HG02938 (cell line): ENCODE results near the gene RPL5.

ENCODE experiments used
- ATAC-seq: cut with Tn5 transposase; IDR thresholded peaks from one replicate; pipeline ENCODE4 v1.9.1; 2021; ENCODE audit warnings: mild to moderate bottlenecking, moderate library complexity; ENCODE audit not compliant: unreplicated experiment

The RPL5 gene

DNA sequence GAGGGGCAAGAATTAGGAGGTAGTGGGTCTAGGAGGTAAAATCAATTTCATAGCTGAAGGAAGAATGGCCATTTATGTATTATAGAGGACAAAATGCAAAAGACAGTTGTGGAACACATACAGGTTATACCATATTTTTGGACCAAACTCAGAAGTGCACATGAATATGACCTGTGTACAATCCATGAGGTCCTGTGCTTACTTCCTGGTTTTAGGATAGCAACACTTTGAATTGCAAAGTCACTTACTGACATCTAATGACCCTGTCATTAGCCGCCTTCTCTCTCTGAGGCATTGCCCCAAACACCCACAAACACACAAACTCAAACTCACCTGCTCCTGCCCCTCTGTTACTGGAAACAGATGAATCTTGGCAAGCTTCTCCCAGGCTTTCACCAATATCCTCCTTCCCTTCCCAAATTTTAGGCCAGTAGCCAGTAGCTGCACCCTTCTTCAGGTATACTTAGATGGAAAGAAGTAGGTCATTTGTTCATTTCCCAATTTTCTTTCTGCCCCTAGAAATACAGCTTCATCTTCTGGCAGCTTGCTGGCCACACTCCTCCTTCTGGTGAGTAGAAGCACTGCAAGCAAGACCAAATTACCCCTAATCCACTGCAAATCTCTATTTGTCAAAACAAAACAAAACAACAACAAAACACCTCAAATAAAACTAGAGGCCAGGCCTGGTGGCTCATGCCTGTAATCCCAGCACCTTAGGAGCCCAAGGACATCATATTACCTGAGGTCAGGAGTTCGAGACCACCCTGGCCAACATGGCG is 13.7 kb upstream of the RPL5 start:
- no peak for ATAC-seq

DNA sequence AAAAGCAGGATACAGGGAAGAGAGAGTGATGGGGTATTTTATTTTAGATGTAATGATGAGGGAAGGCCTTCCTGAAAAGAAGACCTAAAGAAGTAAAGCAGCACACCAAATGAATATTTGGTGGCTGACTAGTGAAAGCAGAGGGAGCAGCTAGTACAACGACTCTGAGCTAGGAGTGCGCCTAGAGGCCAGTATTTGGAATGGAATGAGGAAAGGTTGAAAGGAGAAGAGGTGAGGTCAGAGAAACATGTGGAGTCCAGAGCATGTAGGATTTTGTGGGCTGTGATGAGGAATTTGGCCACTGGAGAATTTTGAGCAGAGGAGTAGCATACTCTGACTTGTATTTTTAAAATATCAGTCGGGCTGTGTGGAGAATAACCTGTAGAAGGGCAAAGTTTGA is 11.8 kb upstream of the RPL5 start:
- ATAC-seq, result no peak

DNA sequence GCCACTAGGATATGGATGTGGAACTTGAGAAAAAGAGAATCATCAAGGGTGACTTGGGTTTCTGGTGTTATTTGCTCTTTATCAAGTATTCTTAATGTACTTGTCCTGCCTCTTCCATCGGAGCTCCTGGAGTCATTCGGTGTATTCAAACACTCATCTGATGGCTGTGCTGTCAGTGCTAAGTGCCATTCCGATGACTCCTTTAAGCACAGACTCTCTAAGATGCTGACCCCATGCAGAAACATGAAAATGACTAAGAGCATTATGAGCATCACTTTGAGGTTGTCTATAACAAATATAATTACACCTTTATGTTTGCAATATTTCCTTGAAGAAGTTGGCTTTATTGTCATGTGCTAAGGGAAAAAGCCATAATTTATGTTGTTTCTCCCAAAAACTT is 11.3 kb upstream of the RPL5 start:
- no peak for ATAC-seq

GRCh38 chr1:92822879-92823278 is 9.0 kb upstream of the RPL5 start:
- no peak for ATAC-seq

DNA sequence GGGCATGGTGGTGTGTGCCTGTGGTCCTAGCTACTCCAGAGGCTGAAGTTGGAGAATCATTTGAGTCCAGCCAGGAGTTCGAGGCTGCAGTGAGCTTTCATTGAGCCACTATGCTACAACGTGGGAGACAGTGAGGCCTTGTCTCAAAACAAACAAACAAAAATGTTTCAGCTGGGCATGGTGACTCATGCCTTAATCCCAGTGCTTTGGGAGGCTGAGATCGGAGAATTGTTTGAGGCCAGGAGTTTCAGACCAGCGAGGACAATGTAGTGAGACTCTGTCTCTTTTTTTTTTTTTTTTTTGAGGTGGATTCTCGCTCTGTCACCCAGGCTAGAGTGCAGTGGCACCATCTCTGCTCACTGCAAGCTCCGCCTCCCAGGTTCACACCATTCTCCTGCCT is 5.0 kb upstream of the RPL5 start:
- ATAC-seq, result no peak

DNA sequence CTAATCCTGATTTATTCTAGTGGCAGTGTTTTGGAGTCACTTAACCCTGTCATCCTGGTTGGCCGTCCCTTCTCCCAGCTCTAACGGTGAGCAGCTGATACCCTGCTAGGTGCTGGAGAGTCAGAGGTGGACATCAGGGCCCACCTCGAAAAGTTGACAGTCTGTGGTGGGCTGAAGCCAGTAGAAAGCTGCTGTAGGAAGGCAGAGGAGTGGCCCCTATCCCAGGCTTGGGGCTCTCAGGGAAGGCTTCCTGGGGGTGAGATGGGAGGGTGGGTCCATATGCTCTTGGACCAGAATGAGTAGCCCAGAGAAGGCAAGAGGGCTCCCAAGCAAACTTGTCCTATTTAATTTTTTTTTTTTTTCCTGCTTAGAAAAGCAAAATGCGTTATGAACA is 475 bp upstream of the RPL5 start:
- ATAC-seq, result peak; percentile 1

- no peak for ATAC-seq
These were observed 786 bp downstream of the RPL5 start for GRCh38 chr1:92832537-92833114.

DNA sequence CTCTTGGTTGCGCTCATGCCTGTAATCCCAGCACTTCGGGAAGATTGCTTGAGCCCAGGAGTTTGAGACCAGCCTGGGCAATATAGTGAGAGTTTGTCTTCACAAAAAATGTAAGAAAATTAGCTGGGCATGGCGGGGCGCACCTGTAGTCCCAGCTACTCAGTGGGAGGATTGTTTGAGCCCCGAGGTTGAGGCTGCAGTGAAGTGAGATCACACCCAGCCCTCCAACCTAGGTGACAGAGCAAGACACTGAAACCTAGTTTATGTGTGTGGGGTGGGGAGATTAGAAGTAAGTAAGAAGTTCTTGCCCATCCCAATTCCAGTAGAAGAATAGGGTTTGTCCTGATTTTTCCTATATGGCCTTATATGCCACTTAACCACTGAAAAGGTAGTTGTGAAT is 2.0 kb downstream of the RPL5 start:
- no peak for ATAC-seq

- no peak for ATAC-seq
These were observed 2.8 kb downstream of the RPL5 start for GRCh38 chr1:92834617-92835016.

DNA sequence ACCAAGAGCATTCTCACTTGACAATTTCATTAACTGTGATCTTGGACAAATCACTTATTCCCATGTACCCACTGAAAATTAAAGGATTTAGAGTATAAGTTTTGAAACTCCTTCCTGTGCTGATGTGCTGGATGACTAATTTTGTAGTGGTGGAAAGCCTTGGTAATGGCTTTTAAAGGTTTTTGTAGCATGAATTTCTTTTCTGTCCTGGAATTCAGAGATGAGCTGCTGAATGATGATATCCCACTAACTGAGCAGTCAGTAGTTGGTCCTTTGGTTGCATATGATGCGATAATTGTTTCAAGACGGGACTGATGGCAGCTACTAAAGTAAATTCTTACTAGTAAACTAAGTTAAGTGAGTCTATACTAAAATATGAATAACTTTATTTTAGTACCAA is 5.2 kb downstream of the RPL5 start:
- no peak for ATAC-seq

DNA sequence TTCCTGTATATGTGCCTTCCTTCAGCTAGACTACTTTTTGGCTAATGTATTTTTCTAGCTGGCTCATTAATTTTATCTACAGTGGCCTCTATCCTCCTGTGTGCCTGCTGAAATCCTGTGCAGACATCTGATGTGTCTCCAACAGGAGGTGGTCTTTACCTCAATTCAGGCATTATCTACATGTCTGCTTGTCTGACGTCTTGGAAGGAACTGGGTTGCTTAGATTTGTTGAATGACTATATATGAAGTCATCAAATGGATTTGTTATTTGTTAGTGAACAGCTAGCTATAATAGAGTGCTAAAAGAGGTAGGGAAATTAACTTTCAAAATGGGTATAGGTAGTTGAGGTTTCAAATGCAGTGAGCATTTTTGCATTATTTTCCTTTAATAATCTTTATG is 6.7 kb downstream of the RPL5 start:
- no peak for ATAC-seq

GRCh38 chr1:92839442-92839841 is 7.6 kb downstream of the RPL5 start:
- no peak for ATAC-seq

DNA sequence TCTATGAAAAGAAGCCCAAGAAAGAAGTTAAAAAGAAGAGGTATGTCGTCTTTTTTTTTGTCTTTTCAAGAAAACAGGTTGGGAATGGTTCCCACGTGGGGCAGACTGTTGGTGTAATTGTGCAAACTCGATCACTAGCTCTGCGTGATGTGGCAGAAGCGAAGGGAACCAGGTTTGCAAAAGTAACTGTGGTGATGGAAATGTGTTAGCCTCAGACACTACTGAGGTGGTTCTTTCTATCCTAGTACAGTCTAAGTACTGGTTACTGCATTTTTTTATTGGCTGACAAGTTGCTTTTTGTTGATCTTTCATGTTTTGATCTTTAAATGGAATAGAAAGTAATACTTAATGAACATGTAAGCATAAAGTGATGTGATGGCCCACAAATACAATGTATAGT is 8.8 kb downstream of the RPL5 start:
- no peak for ATAC-seq

DNA sequence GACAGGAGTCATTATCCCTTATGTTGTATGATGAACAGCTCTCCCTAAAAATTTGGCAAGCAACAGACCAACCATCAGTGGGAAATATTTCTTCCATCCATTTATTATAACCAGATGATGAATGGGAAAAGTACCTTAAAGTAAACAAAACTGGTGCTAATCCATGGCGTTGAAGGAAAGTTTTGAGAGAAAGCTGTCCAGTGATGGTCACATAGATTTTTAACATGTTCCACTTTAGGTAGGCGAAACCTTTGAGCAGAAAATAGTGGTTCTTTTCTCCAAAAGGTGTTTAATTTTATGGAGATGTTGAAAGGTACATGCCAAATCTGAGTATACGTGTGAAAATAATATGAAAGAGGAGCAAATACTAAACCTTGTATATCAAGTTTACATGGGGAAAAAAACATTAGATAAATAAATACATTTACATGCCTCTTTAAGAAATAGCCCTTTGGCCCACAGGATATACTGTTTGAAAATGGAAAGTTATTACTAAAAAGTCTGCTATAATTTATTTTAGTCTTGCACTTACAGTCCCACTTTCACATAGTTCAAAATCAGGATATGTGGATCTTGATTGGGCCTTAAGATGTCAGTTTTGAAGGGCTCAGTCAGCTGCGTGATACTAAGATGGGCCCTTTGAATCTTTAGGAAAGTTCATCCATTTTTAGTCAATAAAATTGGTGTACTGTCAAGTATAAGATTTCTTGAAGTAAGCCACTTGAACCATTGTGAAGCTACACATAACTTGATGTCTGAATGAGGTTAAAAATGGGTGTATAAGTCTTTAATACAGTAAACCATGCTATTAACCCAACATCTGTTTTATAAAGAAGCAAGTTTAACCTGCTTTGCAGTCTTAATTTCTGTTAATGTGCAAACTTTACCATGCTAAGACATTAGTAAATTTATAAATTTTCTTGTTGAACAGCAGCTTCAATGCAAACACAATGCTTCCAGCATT is 10.5 kb downstream of the RPL5 start:
- no peak for ATAC-seq

DNA sequence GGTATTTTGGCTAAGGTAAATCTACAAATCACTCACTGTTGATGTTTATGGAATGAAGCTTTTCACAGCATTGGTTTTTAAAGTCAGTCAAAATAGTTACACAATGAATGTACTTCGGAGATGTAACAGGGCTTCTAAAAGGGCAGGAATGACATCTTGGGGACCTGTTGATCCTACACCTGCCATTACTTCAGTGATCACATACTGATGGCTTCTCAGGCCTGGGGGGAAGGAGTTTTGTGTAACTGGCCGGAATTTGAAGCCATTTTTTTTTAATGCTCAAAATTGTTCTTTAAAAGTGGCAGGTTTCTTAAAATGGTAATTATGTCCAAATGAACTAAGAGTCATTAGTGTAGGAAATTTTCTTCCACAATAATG is 11.2 kb downstream of the RPL5 start:
- no peak for ATAC-seq

GRCh38 chr1:92843429-92844352 is 11.9 kb downstream of the RPL5 start:
- ATAC-seq, result no peak

GRCh38 chr1:92844439-92844838 is 12.6 kb downstream of the RPL5 start:
- ATAC-seq, result no peak

- ATAC-seq, result no peak
These were observed 14.1 kb downstream of the RPL5 start for GRCh38 chr1:92845908-92846307.

GRCh38 chr1:92848201-92848600 is 16.4 kb downstream of the RPL5 start:
- no peak for ATAC-seq

- no peak for ATAC-seq
These were observed 18.2 kb downstream of the RPL5 start for GRCh38 chr1:92850019-92850418.

GRCh38 chr1:92851729-92852128 is 19.9 kb downstream of the RPL5 start:
- no peak for ATAC-seq
